Endothelial cell of umbilical vein (primary cell): ENCODE data around the gene IGFBP2. TPM values are rescaled to one million over a fixed set of nuclear protein-coding genes. Genes with fewer than 3 reads are reported as not detected.

Source experiments
- BruUV-seq: library from RNA; stranded (reverse); fragments of 400-500 nt; replicated peaks from 2 replicates; lab custom pipeline; 2021; lab: Mats Ljungman, UMichigan
- CTCF ChIA-PET: fragments of 300-600, 350-600 bp; sonication (Branson Sonifier 250); formaldehyde crosslinking; loops from one replicate; lab custom pipeline; 2021; ENCODE audit warnings: antibody characterized with exemption, inconsistent platforms; lab: Charles Lee
- POLR2A ChIA-PET: fragments of 300-600, 350-600 bp; sonication (Branson Sonifier 250); formaldehyde crosslinking; loops from one replicate; lab custom pipeline; 2021; ENCODE audit warnings: antibody characterized with exemption, inconsistent platforms; lab: Charles Lee
- DNase-seq: peaks from one replicate; pipeline ENCODE4 v3.0.0-alpha.2; 2011; ENCODE audit warnings: low read depth, low spot score
- FAIRE-seq: peaks from 2 replicates; lab custom pipeline; 2011; peaks lifted over from hg19 to GRCh38; lab: Jason Lieb, UNC
- H2AFZ ChIP-seq: 2 replicates; pipeline ENCODE4 v1.6.0; 2012; ENCODE audit warnings: low read depth, low read length, control low read depth, inconsistent platforms
- H3K27ac ChIP-seq: 2 replicates; pipeline ENCODE4 v1.5.1; 2011; ENCODE audit warnings: low read depth, mild to moderate bottlenecking, control low read depth, low read length, moderate library complexity; ENCODE audit not compliant: insufficient read depth
- H3K27me3 ChIP-seq, 2 experiments: 2 replicates each; pipeline versions ENCODE4 v1.6.0 to v1.6.1; 2011; ENCODE audit warnings: low read length in 2 of 2, mixed read lengths in 1 of 2; ENCODE audit not compliant: control insufficient read depth in 2 of 2, insufficient read depth in 2 of 2
- H3K36me3 ChIP-seq, 2 experiments: 2 replicates in 1 of 2; 3 replicates in 1 of 2; pipeline ENCODE4 v1.5.1; 2011; ENCODE audit warnings: low read length in 2 of 2, mild to moderate bottlenecking in 1 of 2, moderate library complexity in 1 of 2; ENCODE audit not compliant: control insufficient read depth in 2 of 2, insufficient read depth in 2 of 2; ENCODE audit errors: extremely low read depth in 1 of 2
- H3K4me1 ChIP-seq: 3 replicates; pipeline ENCODE4 v1.5.1; 2011; ENCODE audit warnings: mild to moderate bottlenecking, low read length; ENCODE audit not compliant: control insufficient read depth, insufficient read depth; ENCODE audit errors: extremely low read depth
- H3K4me2 ChIP-seq: 2 replicates; pipeline ENCODE4 v1.6.1; 2011; ENCODE audit warnings: low read length, control low read depth, mixed read lengths; ENCODE audit not compliant: insufficient read depth
- H3K4me3 ChIP-seq, 3 experiments: fragments of 200-600 bp in 1 of 3; sonication (generic), shearing (Covaris generic) in 1 of 3; replicated peaks in 1 of 3; 2 replicates each; pipeline ENCODE4 v1.5.1; 2011 to 2016; ENCODE audit warnings: control low read depth in 3 of 3, low read length in 3 of 3, mild to moderate bottlenecking in 2 of 3, inconsistent platforms in 1 of 3, low read depth in 1 of 3, moderate library complexity in 1 of 3; ENCODE audit not compliant: insufficient read depth in 1 of 3
- H3K79me2 ChIP-seq: 2 replicates; pipeline ENCODE4 v1.6.0; 2012; ENCODE audit warnings: low read length, inconsistent platforms; ENCODE audit not compliant: control insufficient read depth, insufficient read depth
- H3K9ac ChIP-seq: replicated peaks from 2 replicates; pipeline ENCODE3; 2011; ENCODE audit warnings: low read length, control low read depth; ENCODE audit not compliant: insufficient read depth; ENCODE audit errors: extremely low read depth
- H3K9me1 ChIP-seq: replicated peaks from 3 replicates; pipeline ENCODE4 v1.6.0; 2011; ENCODE audit warnings: mild to moderate bottlenecking, low read length; ENCODE audit not compliant: control insufficient read depth, insufficient read depth; ENCODE audit errors: extremely low read depth
- H3K9me3 ChIP-seq: replicated peaks from 2 replicates; pipeline ENCODE4 v1.5.1; 2012; ENCODE audit warnings: low read length, inconsistent platforms; ENCODE audit not compliant: control insufficient read depth, insufficient read depth
- H4K20me1 ChIP-seq: replicated peaks from 2 replicates; pipeline ENCODE3; 2011; ENCODE audit warnings: mild to moderate bottlenecking, low read length; ENCODE audit not compliant: control insufficient read depth, insufficient read depth; ENCODE audit errors: extremely low read depth
- EZH2 ChIP-seq: IDR thresholded peaks from 2 replicates; pipeline ENCODE4 v1.6.1; 2012; ENCODE audit warnings: borderline replicate concordance, low read depth, mild to moderate bottlenecking, moderate library complexity, low read length, inconsistent platforms; ENCODE audit not compliant: severe bottlenecking
- FOS ChIP-seq: IDR thresholded peaks from 2 replicates; pipeline ENCODE4 v1.6.1; 2011; ENCODE audit warnings: mild to moderate bottlenecking, low read length, moderate library complexity, borderline replicate concordance; ENCODE audit not compliant: insufficient read depth
- GATA2 ChIP-seq: IDR thresholded peaks from 2 replicates; pipeline ENCODE4 v1.7.0; 2011; ENCODE audit warnings: low read depth, mild to moderate bottlenecking, moderate library complexity, mixed read lengths, low read length; ENCODE audit not compliant: insufficient read length, insufficient read depth
- JUN ChIP-seq: IDR thresholded peaks from 2 replicates; pipeline ENCODE4 v1.6.1; 2011; ENCODE audit warnings: borderline replicate concordance, low read depth; ENCODE audit not compliant: insufficient read length, insufficient read depth
- MYC ChIP-seq: IDR thresholded peaks from one replicate; pipeline ENCODE4 v1.6.1; 2011; ENCODE audit warnings: mild to moderate bottlenecking, low read depth, low read length
- POLR2A ChIP-seq: IDR thresholded peaks from 2 replicates; pipeline ENCODE4 v1.6.1; 2012; ENCODE audit warnings: low read depth, mild to moderate bottlenecking, control low read depth, low read length
- POLR2AphosphoS5 ChIP-seq: IDR thresholded peaks from 2 replicates; pipeline ENCODE4 v1.6.1; 2012; ENCODE audit warnings: low read depth, mild to moderate bottlenecking, control low read depth, low read length, moderate library complexity; ENCODE audit not compliant: insufficient read depth
- dilution Hi-C: fragments of 300-500 bp; cut with MboI; formaldehyde crosslinking; loops from one replicate; pipeline ENCODE4 v1.15.0; 2019; ENCODE audit warnings: low sequenced_read_pairs; ENCODE audit not compliant: extremely low pct_ligation_motif_present
- intact Hi-C: fragments of 100-400 bp; cut with micrococcal nuclease; formaldehyde crosslinking; loops from one replicate; pipeline ENCODE4 v1.10.0; 2022
- polyA plus RNA-seq, 4 experiments: library from polyadenylated mRNA; depleted of rRNA in 3 of 4; stranded (reverse) in 3 of 4; unstranded in 1 of 4; fragments of >200 nt; gene quantifications; 2 replicates each; pipeline versions ENCODE4 v1.2.1 to v1.2.3, GENCODE V29; 2011 to 2012; ENCODE audit warnings: missing spikeins in 1 of 4
- total RNA-seq: library from RNA; stranded (reverse); gene quantifications from 2 replicates; pipeline ENCODE4 v1.2.3, GENCODE V29; 2021
- TF ChIP-seq, protein P1 (sequence below), 2 donors: IDR thresholded peaks; 1 replicate in 1 of 2; 2 replicates in 1 of 2; pipeline ENCODE4 v1.5.1; 2011; ENCODE audit warnings: low read length in 2 of 2, mild to moderate bottlenecking in 2 of 2, moderate library complexity in 2 of 2, control low read depth in 1 of 2, inconsistent platforms in 1 of 2, low read depth in 1 of 2; ENCODE audit not compliant: insufficient read depth in 1 of 2; ENCODE audit errors: extremely low read depth in 1 of 2
- TF ChIP-seq, protein P2 (sequence below): IDR thresholded peaks from 2 replicates; pipeline ENCODE4 v1.6.1; 2011; ENCODE audit not compliant: insufficient read depth, insufficient read length

The IGFBP2 gene
- total and polyA plus RNA-seq, 2 donors (not counting 3 experiments of a cell fraction or from before 2014, with no cell fraction given): 212 to 261 TPM

DNA sequence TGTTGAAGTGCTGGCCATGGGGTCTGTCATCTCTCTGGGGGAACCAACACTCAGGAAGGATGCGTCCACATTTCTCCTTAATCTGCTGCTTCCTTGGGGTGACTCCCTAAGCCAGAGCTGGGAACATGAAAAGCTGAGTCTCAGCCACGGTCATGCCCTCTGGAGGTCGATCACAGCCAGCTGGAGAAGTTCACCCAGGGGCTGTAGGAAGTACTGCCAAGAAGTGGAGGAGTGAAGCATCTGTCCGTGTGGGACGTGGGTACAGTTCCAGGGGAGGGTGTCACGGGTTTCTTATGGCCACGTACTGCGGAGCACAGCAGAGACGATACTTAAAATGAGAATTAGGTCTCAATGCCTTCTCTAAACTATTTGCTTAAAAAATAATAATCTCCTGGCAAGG is 42.4 kb upstream of the IGFBP2 start:
- no peak overlapping the region for H3K4me3 ChIP-seq
- H4K20me1 ChIP-seq: no peaks in the 10 kb centered on the region
- H3K9me1 ChIP-seq: no peaks in the 10 kb centered on the region
- no peaks in the 10 kb centered on the region for H3K79me2 ChIP-seq
- dilution Hi-C loops: no loop called here
- no TSS peak for BruUV-seq
- ChIA-PET CTCF (interaction anchor here (0.6 to 2.7 kb wide), 3 partner anchors 13 to 91 kb away, joined by 4 to 10 read pairs (median 4); no protein-coding TSS in a partner anchor), POLR2A (no interaction called here)
- TF ChIP-seq, protein P1, sequence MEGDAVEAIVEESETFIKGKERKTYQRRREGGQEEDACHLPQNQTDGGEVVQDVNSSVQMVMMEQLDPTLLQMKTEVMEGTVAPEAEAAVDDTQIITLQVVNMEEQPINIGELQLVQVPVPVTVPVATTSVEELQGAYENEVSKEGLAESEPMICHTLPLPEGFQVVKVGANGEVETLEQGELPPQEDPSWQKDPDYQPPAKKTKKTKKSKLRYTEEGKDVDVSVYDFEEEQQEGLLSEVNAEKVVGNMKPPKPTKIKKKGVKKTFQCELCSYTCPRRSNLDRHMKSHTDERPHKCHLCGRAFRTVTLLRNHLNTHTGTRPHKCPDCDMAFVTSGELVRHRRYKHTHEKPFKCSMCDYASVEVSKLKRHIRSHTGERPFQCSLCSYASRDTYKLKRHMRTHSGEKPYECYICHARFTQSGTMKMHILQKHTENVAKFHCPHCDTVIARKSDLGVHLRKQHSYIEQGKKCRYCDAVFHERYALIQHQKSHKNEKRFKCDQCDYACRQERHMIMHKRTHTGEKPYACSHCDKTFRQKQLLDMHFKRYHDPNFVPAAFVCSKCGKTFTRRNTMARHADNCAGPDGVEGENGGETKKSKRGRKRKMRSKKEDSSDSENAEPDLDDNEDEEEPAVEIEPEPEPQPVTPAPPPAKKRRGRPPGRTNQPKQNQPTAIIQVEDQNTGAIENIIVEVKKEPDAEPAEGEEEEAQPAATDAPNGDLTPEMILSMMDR (IDR thresholded peaks at IDR 0.05; ENCODE audit: extremely low read depth in 1 of 2, insufficient read depth in 1 of 2, low read depth in 1 of 2, low read length in 2 of 2): no peak
- TF ChIP-seq POLR2A (no peak), JUN (no peak), GATA2 (no peak), MYC (no peak), EZH2 (no peak), FOS (no peak), POLR2AphosphoS5 (no peak)
- TF ChIP-seq, protein P2, sequence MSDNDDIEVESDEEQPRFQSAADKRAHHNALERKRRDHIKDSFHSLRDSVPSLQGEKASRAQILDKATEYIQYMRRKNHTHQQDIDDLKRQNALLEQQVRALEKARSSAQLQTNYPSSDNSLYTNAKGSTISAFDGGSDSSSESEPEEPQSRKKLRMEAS: no peak
- no peak overlapping the region for H3K27ac ChIP-seq
- no peak overlapping the region for H3K9ac ChIP-seq
- FAIRE-seq (no peak), DNase-seq (no peak)
- peaks cover 0 to 1% of the 10 kb centered on the region in 2 experiments for H3K27me3 ChIP-seq
- H3K36me3 ChIP-seq: no peaks in the 10 kb centered on the region
- no peaks in the 10 kb centered on the region for H3K9me3 ChIP-seq
- no peak overlapping the region for H3K4me2 ChIP-seq
- intact Hi-C loops: no loop called here
- H3K4me1 ChIP-seq: no peaks in the 10 kb centered on the region
- H2AFZ ChIP-seq: no peak overlapping the region
